GM12878 (cell line): Measurements from ENCODE around the gene CDK4. TPM values are rescaled to one million over a fixed set of nuclear protein-coding genes. Genes with fewer than 3 reads are reported as not detected.
A peak's percentile ranks its signal among the peaks of the same experiment; 100 is the strongest.

ENCODE experiments used
- ATF7 ChIP-seq: fragments of 450-650 bp; IDR thresholded peaks from 2 replicates; pipeline ENCODE4 v1.6.1; 2016; ENCODE audit warnings: low read depth, mild to moderate bottlenecking
- BACH1 ChIP-seq: fragments of 450-650 bp; IDR thresholded peaks from 2 replicates; pipeline ENCODE4 v1.6.1; 2017; ENCODE audit warnings: mild to moderate bottlenecking, borderline replicate concordance
- BRCA1 ChIP-seq: IDR thresholded peaks from 2 replicates; pipeline ENCODE4 v1.6.1; 2011; ENCODE audit warnings: low read depth, low read length, improper control_type of control experiment
- DPF2 ChIP-seq: fragments of 450-650 bp; IDR thresholded peaks from 2 replicates; pipeline ENCODE4 v1.6.1; 2017; ENCODE audit warnings: mild to moderate bottlenecking
- EGR1 ChIP-seq, 2 experiments: IDR thresholded peaks; 1 replicate in 1 of 2; 2 replicates in 1 of 2; pipeline ENCODE4 v1.6.1; 2011 to 2012; ENCODE audit warnings: low read depth in 2 of 2, low read length in 2 of 2, borderline replicate concordance in 1 of 2, mild to moderate bottlenecking in 1 of 2, moderate library complexity in 1 of 2
- FOS ChIP-seq: IDR thresholded peaks from 3 replicates; pipeline ENCODE4 v1.6.1; 2011; ENCODE audit warnings: borderline replicate concordance; ENCODE audit not compliant: insufficient read length; ENCODE audit errors: extremely low read depth
- GABPA ChIP-seq: IDR thresholded peaks from 2 replicates; pipeline ENCODE4 v1.6.1; 2014; ENCODE audit warnings: antibody characterized with exemption, low read depth, mild to moderate bottlenecking, inconsistent platforms
- HCFC1 ChIP-seq: fragments of 150-350 bp; IDR thresholded peaks from 2 replicates; pipeline ENCODE4 v1.6.1; 2014; ENCODE audit warnings: low read length
- JUNB ChIP-seq: IDR thresholded peaks from 2 replicates; pipeline ENCODE4 v1.6.1; 2016; ENCODE audit warnings: antibody characterized with exemption, mild to moderate bottlenecking
- KAT2A ChIP-seq: conservative IDR thresholded peaks from 2 replicates; pipeline ENCODE4 v1.6.1; 2011; ENCODE audit warnings: low read depth, low read length; ENCODE audit not compliant: control insufficient read depth
- NFYB ChIP-seq: IDR thresholded peaks from 2 replicates; pipeline ENCODE4 v1.6.1; 2011; ENCODE audit warnings: low read depth, mild to moderate bottlenecking, low read length, improper control_type of control experiment, moderate library complexity; ENCODE audit not compliant: insufficient read depth
- NRF1 ChIP-seq: conservative IDR thresholded peaks from 2 replicates; pipeline ENCODE4 v1.6.1; 2011; ENCODE audit warnings: mild to moderate bottlenecking, low read depth, low read length, improper control_type of control experiment
- RCOR1 ChIP-seq: conservative IDR thresholded peaks from 2 replicates; pipeline ENCODE4 v1.6.1; 2012; ENCODE audit warnings: low read depth, low read length, improper control_type of control experiment
- RELA ChIP-seq: fragments of 450-650 bp; IDR thresholded peaks from 2 replicates; pipeline ENCODE4 v1.8.0; 2014; ENCODE audit warnings: borderline replicate concordance; ENCODE audit not compliant: partially characterized antibody
- SMARCA5 ChIP-seq: fragments of 450-650 bp; IDR thresholded peaks from 2 replicates; pipeline ENCODE4 v1.6.1; 2017; ENCODE audit warnings: mild to moderate bottlenecking
- TCF7 ChIP-seq: IDR thresholded peaks from 2 replicates; pipeline ENCODE4 v1.6.1; 2014; ENCODE audit warnings: antibody characterized with exemption, borderline replicate concordance
- YY1 ChIP-seq: IDR thresholded peaks from 2 replicates; pipeline ENCODE4 v1.6.1; 2011; ENCODE audit warnings: low read depth, mild to moderate bottlenecking, low read length
- ZBED1 ChIP-seq: IDR thresholded peaks from 2 replicates; pipeline ENCODE4 v1.6.1; 2016; ENCODE audit warnings: borderline replicate concordance
- polyA plus RNA-seq, 11 experiments: library from polyadenylated mRNA; depleted of rRNA in 4 of 11; unstranded in 6 of 11; stranded (reverse) in 5 of 11; fragments of >200 nt; fragmentation: Nextera tagmentation in 4 of 11; fragmentation: Illumina TruSeq in 1 of 11; extraction: Ambion mirVana in 4 of 11; extraction: Trizol in 1 of 11; gene quantifications; 1 replicate in 1 of 11; 2 replicates in 10 of 11; pipeline versions ENCODE4 v1.2.1 to v1.2.3, GENCODE V29; 2011 to 2016; ENCODE audit warnings: inconsistent platforms in 2 of 11, missing spikeins in 2 of 11, low read depth in 1 of 11
- total RNA-seq, 4 experiments: library from RNA; depleted of rRNA in 3 of 4; stranded (reverse); fragments of >200 nt in 3 of 4; fragmentation: Illumina TruSeq in 1 of 4; extraction: Trizol in 1 of 4; gene quantifications; 2 replicates each; pipeline versions ENCODE4 v1.2.1 to v1.2.3, GENCODE V29; 2013 to 2021
- TF ChIP-seq, protein P1 (sequence below): IDR thresholded peaks from 2 replicates; pipeline ENCODE4 v1.6.1; 2012; ENCODE audit warnings: improper control_type of control experiment, low read depth, low read length; ENCODE audit not compliant: insufficient replicate concordance
- TF ChIP-seq, protein P2 (sequence below): fragments of 450-650 bp; IDR thresholded peaks from 2 replicates; pipeline ENCODE4 v1.6.1; 2014; ENCODE audit warnings: mild to moderate bottlenecking
- TF ChIP-seq, protein P3 (sequence below): IDR thresholded peaks from 2 replicates; pipeline ENCODE4 v1.6.1; 2012; ENCODE audit warnings: low read length, inconsistent platforms
- TF ChIP-seq, protein P4 (sequence below): fragments of 450-650 bp; IDR thresholded peaks from 2 replicates; pipeline ENCODE4 v1.6.1; 2016; ENCODE audit warnings: mild to moderate bottlenecking

CDK4 gene
- total and polyA plus RNA-seq, 10 of the 15 experiments (the other 5 are each of a cell fraction or from before 2014, with no cell fraction given): 26.1 to 385 (median 221) TPM

DNA sequence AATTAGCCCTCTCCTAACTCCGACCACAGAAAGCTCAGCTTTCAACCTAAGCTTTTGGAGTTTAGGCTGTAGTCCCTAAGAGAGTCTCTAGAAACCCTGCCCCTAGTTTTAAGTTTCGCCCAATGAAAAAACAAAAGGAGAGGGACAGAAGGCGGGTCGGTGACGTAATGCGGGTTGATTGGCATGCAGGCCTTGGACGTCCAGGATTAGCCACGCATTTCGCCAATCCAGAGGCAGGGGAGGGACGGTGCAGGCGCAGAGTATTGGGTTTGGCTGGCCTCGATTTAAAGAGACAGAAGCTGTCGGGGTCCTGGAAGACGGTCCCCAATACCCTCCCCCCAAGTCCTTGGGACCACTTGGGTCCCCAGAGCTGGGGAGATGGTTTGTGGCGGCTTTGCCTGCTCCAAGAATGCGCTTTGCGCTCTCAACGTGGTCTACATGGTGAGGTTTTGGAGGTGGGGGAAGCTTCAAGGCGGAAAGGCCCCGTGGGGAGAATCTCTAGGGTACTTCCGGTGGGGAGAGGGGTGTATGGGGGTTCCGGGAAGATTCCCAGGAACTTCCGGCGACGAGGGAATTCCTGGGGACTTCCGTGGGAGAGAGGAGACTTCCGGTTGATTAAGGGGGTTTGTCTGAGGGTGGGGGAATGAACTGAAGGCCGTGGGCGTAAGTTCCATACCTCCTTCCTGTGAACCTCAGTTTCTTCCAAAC lies 7.2 kb downstream of the CDK4 start, which contains the start of gene TSPAN31 (continued):
- TF ChIP-seq, protein P1, sequence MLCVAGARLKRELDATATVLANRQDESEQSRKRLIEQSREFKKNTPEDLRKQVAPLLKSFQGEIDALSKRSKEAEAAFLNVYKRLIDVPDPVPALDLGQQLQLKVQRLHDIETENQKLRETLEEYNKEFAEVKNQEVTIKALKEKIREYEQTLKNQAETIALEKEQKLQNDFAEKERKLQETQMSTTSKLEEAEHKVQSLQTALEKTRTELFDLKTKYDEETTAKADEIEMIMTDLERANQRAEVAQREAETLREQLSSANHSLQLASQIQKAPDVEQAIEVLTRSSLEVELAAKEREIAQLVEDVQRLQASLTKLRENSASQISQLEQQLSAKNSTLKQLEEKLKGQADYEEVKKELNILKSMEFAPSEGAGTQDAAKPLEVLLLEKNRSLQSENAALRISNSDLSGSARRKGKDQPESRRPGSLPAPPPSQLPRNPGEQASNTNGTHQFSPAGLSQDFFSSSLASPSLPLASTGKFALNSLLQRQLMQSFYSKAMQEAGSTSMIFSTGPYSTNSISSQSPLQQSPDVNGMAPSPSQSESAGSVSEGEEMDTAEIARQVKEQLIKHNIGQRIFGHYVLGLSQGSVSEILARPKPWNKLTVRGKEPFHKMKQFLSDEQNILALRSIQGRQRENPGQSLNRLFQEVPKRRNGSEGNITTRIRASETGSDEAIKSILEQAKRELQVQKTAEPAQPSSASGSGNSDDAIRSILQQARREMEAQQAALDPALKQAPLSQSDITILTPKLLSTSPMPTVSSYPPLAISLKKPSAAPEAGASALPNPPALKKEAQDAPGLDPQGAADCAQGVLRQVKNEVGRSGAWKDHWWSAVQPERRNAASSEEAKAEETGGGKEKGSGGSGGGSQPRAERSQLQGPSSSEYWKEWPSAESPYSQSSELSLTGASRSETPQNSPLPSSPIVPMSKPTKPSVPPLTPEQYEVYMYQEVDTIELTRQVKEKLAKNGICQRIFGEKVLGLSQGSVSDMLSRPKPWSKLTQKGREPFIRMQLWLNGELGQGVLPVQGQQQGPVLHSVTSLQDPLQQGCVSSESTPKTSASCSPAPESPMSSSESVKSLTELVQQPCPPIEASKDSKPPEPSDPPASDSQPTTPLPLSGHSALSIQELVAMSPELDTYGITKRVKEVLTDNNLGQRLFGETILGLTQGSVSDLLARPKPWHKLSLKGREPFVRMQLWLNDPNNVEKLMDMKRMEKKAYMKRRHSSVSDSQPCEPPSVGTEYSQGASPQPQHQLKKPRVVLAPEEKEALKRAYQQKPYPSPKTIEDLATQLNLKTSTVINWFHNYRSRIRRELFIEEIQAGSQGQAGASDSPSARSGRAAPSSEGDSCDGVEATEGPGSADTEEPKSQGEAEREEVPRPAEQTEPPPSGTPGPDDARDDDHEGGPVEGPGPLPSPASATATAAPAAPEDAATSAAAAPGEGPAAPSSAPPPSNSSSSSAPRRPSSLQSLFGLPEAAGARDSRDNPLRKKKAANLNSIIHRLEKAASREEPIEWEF: no peak
- TF ChIP-seq, protein P2, sequence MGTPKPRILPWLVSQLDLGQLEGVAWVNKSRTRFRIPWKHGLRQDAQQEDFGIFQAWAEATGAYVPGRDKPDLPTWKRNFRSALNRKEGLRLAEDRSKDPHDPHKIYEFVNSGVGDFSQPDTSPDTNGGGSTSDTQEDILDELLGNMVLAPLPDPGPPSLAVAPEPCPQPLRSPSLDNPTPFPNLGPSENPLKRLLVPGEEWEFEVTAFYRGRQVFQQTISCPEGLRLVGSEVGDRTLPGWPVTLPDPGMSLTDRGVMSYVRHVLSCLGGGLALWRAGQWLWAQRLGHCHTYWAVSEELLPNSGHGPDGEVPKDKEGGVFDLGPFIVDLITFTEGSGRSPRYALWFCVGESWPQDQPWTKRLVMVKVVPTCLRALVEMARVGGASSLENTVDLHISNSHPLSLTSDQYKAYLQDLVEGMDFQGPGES: peak; percentile 82; the same call in 1 of the 2 replicates
- TF ChIP-seq TCF7: no peak
- peak; percentile 98 for TF ChIP-seq NFYB
- TF ChIP-seq, protein P3, sequence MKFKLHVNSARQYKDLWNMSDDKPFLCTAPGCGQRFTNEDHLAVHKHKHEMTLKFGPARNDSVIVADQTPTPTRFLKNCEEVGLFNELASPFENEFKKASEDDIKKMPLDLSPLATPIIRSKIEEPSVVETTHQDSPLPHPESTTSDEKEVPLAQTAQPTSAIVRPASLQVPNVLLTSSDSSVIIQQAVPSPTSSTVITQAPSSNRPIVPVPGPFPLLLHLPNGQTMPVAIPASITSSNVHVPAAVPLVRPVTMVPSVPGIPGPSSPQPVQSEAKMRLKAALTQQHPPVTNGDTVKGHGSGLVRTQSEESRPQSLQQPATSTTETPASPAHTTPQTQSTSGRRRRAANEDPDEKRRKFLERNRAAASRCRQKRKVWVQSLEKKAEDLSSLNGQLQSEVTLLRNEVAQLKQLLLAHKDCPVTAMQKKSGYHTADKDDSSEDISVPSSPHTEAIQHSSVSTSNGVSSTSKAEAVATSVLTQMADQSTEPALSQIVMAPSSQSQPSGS: peak; percentile 85
- TF ChIP-seq RELA: no peak
- no peak for TF ChIP-seq BRCA1
- TF ChIP-seq SMARCA5: 0 out of 2 replicates have a peak, but pooled peaks have one; percentile 55
- peak; percentile 76 for TF ChIP-seq DPF2
- TF ChIP-seq GABPA: peak; percentile 84
- TF ChIP-seq HCFC1: 0 out of 2 replicates have a peak, but pooled peaks have one; percentile 14
- TF ChIP-seq NRF1: peak; percentile 43; the same call in 1 of the 2 replicates
- TF ChIP-seq YY1: no peak
- TF ChIP-seq BACH1: no peak
- TF ChIP-seq JUNB: peak; percentile 83
- peak; percentile 100 for TF ChIP-seq ATF7
- TF ChIP-seq KAT2A: no peak
- no peak for TF ChIP-seq RCOR1
- TF ChIP-seq, protein P4, sequence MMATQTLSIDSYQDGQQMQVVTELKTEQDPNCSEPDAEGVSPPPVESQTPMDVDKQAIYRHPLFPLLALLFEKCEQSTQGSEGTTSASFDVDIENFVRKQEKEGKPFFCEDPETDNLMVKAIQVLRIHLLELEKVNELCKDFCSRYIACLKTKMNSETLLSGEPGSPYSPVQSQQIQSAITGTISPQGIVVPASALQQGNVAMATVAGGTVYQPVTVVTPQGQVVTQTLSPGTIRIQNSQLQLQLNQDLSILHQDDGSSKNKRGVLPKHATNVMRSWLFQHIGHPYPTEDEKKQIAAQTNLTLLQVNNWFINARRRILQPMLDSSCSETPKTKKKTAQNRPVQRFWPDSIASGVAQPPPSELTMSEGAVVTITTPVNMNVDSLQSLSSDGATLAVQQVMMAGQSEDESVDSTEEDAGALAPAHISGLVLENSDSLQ: peak; percentile 99
- peak in 1 of 2 experiments; percentile 61; a peak in 1 of 3 replicates for TF ChIP-seq EGR1 (IDR thresholded peaks at IDR 0.05; ENCODE audit: borderline replicate concordance in 1 of 2, low read depth in 2 of 2, low read length in 2 of 2)
- no peak; the same call in 1 of the 2 replicates for TF ChIP-seq ZBED1
- peak; percentile 55 for TF ChIP-seq FOS
